Activated naive CD4-positive, alpha-beta T cell treated with anti-CD3 and anti-CD28 coated beads, Interleukin-2, amount 50 U/mL, for 24 hours (primary cell): ENCODE data around the gene FOXO3.

ENCODE experiments used
- H3K27ac Mint-ChIP-seq: one replicate; pipeline ENCODE4 v1.8.0; 2021; ENCODE audit warnings: mild to moderate bottlenecking, mixed read lengths
- H3K27me3 Mint-ChIP-seq: one replicate; pipeline ENCODE4 v1.8.0; 2021; ENCODE audit warnings: mixed read lengths
- H3K36me3 Mint-ChIP-seq: one replicate; pipeline ENCODE4 v1.8.0; 2021; ENCODE audit warnings: mixed read lengths
- H3K4me1 Mint-ChIP-seq: one replicate; pipeline ENCODE4 v1.8.0; 2021; ENCODE audit warnings: mixed read lengths
- H3K4me3 Mint-ChIP-seq: one replicate; pipeline ENCODE4 v1.8.0; 2021; ENCODE audit warnings: mild to moderate bottlenecking, mixed read lengths
- H3K9me3 Mint-ChIP-seq: one replicate; pipeline ENCODE4 v1.8.0; 2021; ENCODE audit warnings: mixed read lengths

FOXO3 gene

DNA sequence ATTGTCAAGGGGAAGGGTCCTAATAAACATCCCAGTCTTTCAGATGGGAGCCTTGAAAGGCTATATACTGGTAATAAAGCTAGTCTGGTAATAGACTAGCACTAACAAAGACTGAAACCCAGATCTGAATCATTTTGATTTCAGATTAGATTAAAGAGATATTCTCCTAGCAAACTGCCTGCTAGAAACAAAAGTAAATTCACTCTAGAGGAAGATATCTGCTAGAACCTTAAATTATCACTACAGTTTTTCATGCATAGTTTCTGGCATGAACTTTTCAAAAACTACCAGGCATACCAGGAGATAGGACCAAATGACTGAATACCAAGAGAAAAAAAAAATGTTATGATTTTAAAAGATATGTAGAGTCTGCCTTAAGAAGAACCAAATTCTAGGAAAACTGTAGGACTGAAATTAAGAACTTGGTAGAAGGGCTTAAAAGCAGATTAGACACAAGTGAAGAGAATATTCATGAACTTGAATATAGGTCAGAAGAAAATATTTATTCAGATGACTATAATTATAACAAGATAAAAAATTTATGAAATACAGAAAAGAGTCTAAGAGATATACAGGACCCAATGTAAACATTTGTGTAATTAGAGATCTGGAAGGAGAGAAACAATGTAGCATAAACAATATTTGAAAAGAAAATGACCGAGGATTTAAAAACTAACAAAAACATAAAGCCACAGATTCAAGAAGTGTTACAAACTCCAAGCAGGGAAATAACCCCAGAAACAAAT is 141.6 kb downstream of the FOXO3 start:
- H3K27me3 Mint-ChIP-seq, result no peaks in the 10 kb centered on the region
- H3K9me3 Mint-ChIP-seq, result peaks cover 20% of the 10 kb centered on the region
- no peaks in the 10 kb centered on the region for H3K4me1 Mint-ChIP-seq
- H3K27ac Mint-ChIP-seq, result no peak overlapping the region
- peaks cover 4% of the 10 kb centered on the region for H3K36me3 Mint-ChIP-seq
- no peak overlapping the region for H3K4me3 Mint-ChIP-seq

DNA sequence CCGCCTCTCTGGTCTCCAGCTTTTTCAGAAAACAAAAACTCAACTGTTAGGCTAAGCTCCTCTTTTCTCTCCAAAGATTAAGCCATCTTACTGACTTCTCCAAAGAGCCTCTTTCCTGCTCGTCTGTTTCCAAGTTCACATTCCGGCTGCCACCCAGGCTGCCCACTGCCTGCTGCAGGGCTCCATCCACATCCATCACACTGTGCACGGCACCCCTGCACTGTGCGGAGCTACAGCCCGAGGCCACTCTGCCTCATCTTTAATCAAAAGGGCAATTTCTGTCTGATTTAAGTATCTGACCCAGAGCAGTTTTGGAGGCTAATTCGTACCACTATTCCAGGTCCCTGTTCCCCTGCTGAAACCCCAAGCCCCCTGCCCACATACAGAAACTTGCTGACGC is 145.9 kb downstream of the FOXO3 start:
- Mint-ChIP-seq H3K4me1 (no peaks in the 10 kb centered on the region), H3K36me3 (peaks cover 3% of the 10 kb centered on the region), H3K27me3 (no peaks in the 10 kb centered on the region), H3K4me3 (no peak overlapping the region), H3K27ac (no peak overlapping the region), H3K9me3 (peaks cover 11% of the 10 kb centered on the region)

GRCh38 chr6:108707328-108707976 is 146.7 kb downstream of the FOXO3 start:
- no peaks in the 10 kb centered on the region for H3K4me1 Mint-ChIP-seq
- peaks cover 7% of the 10 kb centered on the region for H3K9me3 Mint-ChIP-seq
- no peak overlapping the region for H3K4me3 Mint-ChIP-seq
- peaks cover 3% of the 10 kb centered on the region for H3K36me3 Mint-ChIP-seq
- H3K27me3 Mint-ChIP-seq, result no peaks in the 10 kb centered on the region
- H3K27ac Mint-ChIP-seq, result no peak overlapping the region

DNA sequence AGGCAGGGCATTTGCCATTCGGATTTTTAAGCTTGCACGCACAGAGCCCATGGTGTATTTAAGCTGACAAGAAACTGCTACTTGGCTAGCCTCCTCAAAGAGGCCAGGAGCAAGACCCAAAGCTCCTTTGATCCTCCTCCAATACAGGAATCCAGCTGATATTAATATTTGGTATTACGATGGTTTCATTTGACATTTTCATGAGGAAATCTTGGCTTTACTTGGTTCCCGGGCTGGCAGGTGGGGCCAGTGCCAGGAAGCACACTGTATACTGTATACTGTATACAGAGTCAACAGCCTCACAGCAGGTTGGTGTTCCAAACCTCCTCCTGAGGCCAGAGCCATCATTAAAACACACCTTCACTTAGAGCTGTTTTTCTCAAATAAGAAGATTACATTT is 149.3 kb downstream of the FOXO3 start:
- H3K4me3 Mint-ChIP-seq, result no peak overlapping the region
- H3K36me3 Mint-ChIP-seq, result no peaks in the 10 kb centered on the region

DNA sequence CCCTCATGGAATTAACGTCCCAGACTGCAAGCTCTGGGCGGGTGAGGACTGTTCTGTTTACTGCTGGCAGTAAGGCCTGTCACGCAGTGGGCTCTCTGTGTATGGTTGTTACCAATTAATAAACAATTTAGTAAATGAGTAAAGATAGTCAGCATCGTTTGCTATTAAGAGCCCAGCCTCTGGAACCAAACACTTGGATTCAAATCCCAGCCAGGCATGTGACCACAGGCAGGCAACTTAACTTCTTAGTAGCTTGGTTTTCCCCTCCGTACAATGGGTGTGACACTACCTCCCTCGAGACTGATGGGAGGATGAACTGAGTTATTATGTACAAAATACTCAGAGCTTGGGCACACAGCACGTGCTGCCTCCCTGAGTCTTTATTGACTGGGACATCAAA is 149.8 kb downstream of the FOXO3 start:
- Mint-ChIP-seq H3K9me3 (no peaks in the 10 kb centered on the region), H3K27ac (no peak overlapping the region), H3K4me3 (no peak overlapping the region), H3K27me3 (no peaks in the 10 kb centered on the region), H3K36me3 (no peaks in the 10 kb centered on the region), H3K4me1 (peaks cover 21% of the 10 kb centered on the region)

More for the DNA sequence above, 149.3 kb downstream of the FOXO3 start:
- H3K27ac Mint-ChIP-seq, result no peak overlapping the region
- H3K4me1 Mint-ChIP-seq, result peaks cover 15% of the 10 kb centered on the region
- H3K9me3 Mint-ChIP-seq, result no peaks in the 10 kb centered on the region
- H3K27me3 Mint-ChIP-seq, result no peaks in the 10 kb centered on the region

DNA sequence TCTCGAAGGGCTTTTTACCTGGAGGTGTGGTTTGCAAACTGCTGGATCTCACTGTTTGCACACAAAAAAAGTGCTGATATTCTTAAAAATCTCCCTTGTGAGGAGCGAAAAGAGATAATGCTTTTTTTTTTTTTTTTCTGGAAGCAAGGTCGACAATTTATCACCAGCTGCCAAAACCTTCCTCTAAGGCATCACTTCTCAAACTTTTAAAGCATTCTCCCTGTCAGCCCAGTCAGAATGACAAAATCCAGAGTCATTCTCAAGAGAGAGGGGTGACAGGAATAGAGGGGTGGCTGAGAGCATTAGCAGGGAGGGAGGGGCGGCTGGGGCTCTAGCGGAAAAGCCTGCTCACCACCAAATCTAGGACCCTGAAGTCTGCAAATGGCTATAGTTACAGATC is 150.4 kb downstream of the FOXO3 start:
- no peak overlapping the region for H3K4me3 Mint-ChIP-seq
- H3K27ac Mint-ChIP-seq, result no peak overlapping the region
- H3K36me3 Mint-ChIP-seq, result no peaks in the 10 kb centered on the region
- H3K4me1 Mint-ChIP-seq, result peaks cover 25% of the 10 kb centered on the region
- H3K27me3 Mint-ChIP-seq, result no peaks in the 10 kb centered on the region
- H3K9me3 Mint-ChIP-seq, result no peaks in the 10 kb centered on the region

GRCh38 chr6:108711826-108712225 is 151.1 kb downstream of the FOXO3 start:
- Mint-ChIP-seq H3K36me3 (no peaks in the 10 kb centered on the region), H3K4me1 (peaks cover 25% of the 10 kb centered on the region), H3K9me3 (no peaks in the 10 kb centered on the region), H3K27ac (no peak overlapping the region), H3K4me3 (no peak overlapping the region), H3K27me3 (no peaks in the 10 kb centered on the region)

- Mint-ChIP-seq H3K36me3 (no peaks in the 10 kb centered on the region), H3K27ac (no peak overlapping the region), H3K9me3 (no peaks in the 10 kb centered on the region), H3K4me1 (peaks cover 25% of the 10 kb centered on the region), H3K4me3 (no peak overlapping the region), H3K27me3 (no peaks in the 10 kb centered on the region)
These were observed 152.2 kb downstream of the FOXO3 start for GRCh38 chr6:108712946-108713345.

DNA sequence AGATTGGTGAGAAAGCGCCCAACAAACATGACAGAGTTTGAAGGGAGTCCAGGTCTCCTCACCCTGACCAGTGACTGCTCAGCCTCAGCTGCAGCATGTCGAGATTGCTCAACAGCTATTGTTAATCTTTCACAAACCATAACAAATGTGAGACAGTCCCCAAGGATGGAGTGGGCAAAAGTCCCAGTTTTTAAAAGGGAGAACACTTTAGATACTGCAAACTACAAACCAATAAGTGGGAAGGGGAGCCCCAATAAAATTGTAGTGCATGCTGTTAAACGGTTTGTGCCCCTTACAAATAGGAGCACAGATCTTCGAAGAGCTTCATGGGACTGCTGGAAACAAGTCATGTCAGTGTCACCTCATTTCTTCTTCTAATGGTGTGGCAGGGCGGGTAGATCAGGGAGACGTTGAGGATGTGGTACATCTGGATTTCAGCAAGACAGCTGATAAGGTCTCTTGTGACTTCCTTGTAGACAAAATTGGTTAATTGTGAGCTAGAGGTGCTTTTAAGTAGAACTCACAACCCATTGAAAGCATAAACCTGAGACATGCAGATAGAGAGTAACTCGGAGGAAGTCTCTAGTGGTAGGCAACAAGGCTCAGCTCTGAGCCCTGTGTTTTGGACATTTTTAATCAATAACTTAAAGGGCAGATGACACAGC is 153.5 kb downstream of the FOXO3 start:
- H3K27me3 Mint-ChIP-seq, result no peaks in the 10 kb centered on the region
- H3K4me3 Mint-ChIP-seq, result no peak overlapping the region
- H3K36me3 Mint-ChIP-seq, result no peaks in the 10 kb centered on the region
- H3K4me1 Mint-ChIP-seq, result peaks cover 25% of the 10 kb centered on the region
- H3K9me3 Mint-ChIP-seq, result no peaks in the 10 kb centered on the region
- peak overlapping the region; percentile 47 for H3K27ac Mint-ChIP-seq

DNA sequence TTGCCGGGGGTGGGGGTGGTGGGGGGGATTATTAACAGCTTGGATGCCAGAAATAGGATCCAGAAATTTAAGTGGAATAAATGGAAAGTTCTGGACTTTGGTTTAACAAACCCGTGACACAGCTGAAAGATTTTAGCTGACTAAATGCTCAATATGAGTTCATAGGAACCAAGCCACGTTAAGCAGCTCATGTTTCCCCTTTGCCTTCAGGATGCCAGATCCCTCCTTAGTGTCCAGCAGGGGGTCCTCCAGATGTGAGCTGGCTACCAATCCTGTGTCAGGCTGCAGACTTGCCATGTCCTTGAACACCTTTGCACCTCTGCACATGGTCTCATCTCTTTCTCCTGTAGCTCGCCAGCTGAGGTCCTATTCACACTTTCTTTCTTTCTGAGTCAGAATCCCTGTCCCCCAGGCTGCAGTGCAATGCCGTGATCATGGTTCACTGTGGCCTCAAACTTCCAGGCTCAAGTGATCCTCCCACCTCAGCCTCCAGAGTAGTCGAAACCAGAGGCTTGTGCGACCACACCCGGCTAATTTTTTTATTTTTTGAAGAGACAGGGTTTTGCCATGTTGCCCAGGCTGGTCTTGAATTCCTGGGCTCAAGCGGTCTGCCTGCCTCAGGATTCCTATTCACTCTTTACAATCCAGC is 154.2 kb downstream of the FOXO3 start:
- H3K9me3 Mint-ChIP-seq, result no peaks in the 10 kb centered on the region
- H3K4me1 Mint-ChIP-seq, result peaks cover 25% of the 10 kb centered on the region
- no peak overlapping the region for H3K27ac Mint-ChIP-seq
- no peak overlapping the region for H3K4me3 Mint-ChIP-seq
- no peaks in the 10 kb centered on the region for H3K27me3 Mint-ChIP-seq
- H3K36me3 Mint-ChIP-seq, result no peaks in the 10 kb centered on the region

DNA sequence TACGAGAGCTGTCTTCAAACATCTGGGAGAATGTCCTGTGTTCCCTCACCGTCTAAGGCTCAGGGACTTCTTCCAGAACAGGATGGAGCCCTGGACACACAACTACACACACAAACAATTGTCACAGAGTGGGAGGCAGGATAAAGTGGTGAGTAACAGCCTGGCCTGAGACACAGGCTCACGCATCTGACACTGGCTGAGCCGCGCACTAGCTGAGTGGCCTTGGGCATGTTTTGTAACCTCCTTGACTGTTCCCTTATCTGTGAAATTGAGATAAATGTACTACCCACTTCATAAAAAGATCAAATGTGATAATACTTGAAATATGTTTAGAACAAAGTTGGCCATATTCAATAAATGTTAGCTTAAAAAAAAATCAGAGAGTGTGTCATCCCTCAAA is 155.1 kb downstream of the FOXO3 start:
- Mint-ChIP-seq H3K4me1 (peaks cover 25% of the 10 kb centered on the region), H3K4me3 (no peak overlapping the region), H3K27ac (no peak overlapping the region), H3K9me3 (no peaks in the 10 kb centered on the region), H3K36me3 (no peaks in the 10 kb centered on the region), H3K27me3 (no peaks in the 10 kb centered on the region)

- no peak overlapping the region for H3K27ac Mint-ChIP-seq
- peaks cover 2% of the 10 kb centered on the region for H3K36me3 Mint-ChIP-seq
- H3K27me3 Mint-ChIP-seq, result peaks cover 2% of the 10 kb centered on the region
- H3K9me3 Mint-ChIP-seq, result no peaks in the 10 kb centered on the region
- peaks cover 28% of the 10 kb centered on the region for H3K4me1 Mint-ChIP-seq
- no peak overlapping the region for H3K4me3 Mint-ChIP-seq
These were observed 156.4 kb downstream of the FOXO3 start for GRCh38 chr6:108716801-108717791.

DNA sequence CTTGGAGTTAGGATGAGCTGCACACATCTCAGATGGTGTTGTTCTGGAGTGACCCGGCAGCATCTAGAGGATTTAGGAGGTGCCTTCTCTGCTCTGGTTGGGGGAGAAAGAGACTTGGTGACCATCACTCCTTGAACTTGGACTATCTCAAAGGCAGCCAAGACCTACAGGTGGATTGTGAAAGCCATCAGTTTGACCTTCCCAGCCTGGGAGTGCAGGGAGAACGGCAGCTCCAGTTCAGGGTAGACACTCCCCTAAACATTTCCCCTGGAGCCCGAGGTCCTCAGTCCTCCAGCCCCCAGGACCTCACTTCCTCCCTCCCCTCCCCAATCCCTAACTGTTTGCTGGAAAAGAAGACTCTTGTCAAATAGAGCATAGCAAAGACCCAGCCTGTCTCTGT is 158.8 kb downstream of the FOXO3 start:
- H3K4me1 Mint-ChIP-seq, result peaks cover 19% of the 10 kb centered on the region

DNA sequence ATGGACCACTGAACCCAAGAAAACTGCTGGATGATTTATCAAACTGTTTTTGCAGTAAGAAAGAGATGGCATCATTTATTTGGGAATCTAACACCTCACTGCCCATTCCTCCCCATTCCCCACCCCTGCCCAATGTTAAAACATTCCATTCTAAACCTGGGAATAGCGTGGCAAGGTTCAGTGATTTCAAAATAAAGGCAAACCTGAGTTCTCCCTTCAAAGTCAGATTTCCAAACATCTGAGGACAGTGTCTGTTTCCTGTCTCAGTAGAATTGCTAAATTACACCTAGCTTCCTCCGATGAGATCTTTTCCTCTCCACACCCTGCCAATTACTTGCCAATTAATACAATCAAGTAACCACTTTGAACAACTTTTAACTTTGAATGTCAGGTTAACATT is 160.1 kb downstream of the FOXO3 start:
- H3K4me3 Mint-ChIP-seq, result no peak overlapping the region
- peaks cover 8% of the 10 kb centered on the region for H3K36me3 Mint-ChIP-seq
- H3K9me3 Mint-ChIP-seq, result peaks cover 11% of the 10 kb centered on the region
- H3K4me1 Mint-ChIP-seq, result peaks cover 5% of the 10 kb centered on the region
- peaks cover 2% of the 10 kb centered on the region for H3K27me3 Mint-ChIP-seq
- H3K27ac Mint-ChIP-seq, result no peak overlapping the region

More for the DNA sequence above, 158.8 kb downstream of the FOXO3 start:
- H3K9me3 Mint-ChIP-seq, result peaks cover 8% of the 10 kb centered on the region
- H3K4me3 Mint-ChIP-seq, result no peak overlapping the region
- peaks cover 2% of the 10 kb centered on the region for H3K27me3 Mint-ChIP-seq
- no peak overlapping the region for H3K27ac Mint-ChIP-seq
- peaks cover 8% of the 10 kb centered on the region for H3K36me3 Mint-ChIP-seq

GRCh38 chr6:108721286-108721685 is 160.6 kb downstream of the FOXO3 start:
- peaks cover 2% of the 10 kb centered on the region for H3K27me3 Mint-ChIP-seq
- H3K4me1 Mint-ChIP-seq, result peaks cover 4% of the 10 kb centered on the region

More at GRCh38 chr6:108721286-108721685, 160.6 kb downstream of the FOXO3 start:
- H3K4me3 Mint-ChIP-seq, result no peak overlapping the region
- H3K9me3 Mint-ChIP-seq, result peaks cover 11% of the 10 kb centered on the region
- H3K27ac Mint-ChIP-seq, result no peak overlapping the region
- peaks cover 8% of the 10 kb centered on the region for H3K36me3 Mint-ChIP-seq
